ENCODE data around the gene ADCK1.
"Not testable (repeated sequence)": the region's sequence is repeated elsewhere in the genome, so short reads cannot be mapped to it uniquely, and the experiment has no call there.

ADCK1 gene

GRCh38 chr14:77885367-77885766, 85.5 kb downstream of the ADCK1 start:
- in situ Hi-C loops (cut with HindIII; ENCODE audit: low sequenced_read_pairs) = no loop called here

GRCh38 chr14:77886010-77886409, 86.1 kb downstream of the ADCK1 start:
- no peak for TF ChIP-seq CTCF (IDR thresholded peaks at IDR 0.05; ENCODE audit: low read depth, low read length, missing control alignments)
- H3K4me3 ChIP-seq (ENCODE audit: low read depth, low read length) = no peak overlapping the region
- in situ Hi-C loops (cut with HindIII; ENCODE audit: low sequenced_read_pairs) = no loop called here
- DNase-seq (ENCODE audit: low read depth) = no peak

More at GRCh38 chr14:77885367-77885766, 85.5 kb downstream of the ADCK1 start:
- no peak for DNase-seq (ENCODE audit: low read depth)
- no peak for TF ChIP-seq CTCF (IDR thresholded peaks at IDR 0.05; ENCODE audit: low read depth, low read length, missing control alignments)
- H3K4me3 ChIP-seq (ENCODE audit: low read depth, low read length) = no peak overlapping the region

- DNase-seq (ENCODE audit: low read depth); in situ Hi-C loops (cut with HindIII; ENCODE audit: low sequenced_read_pairs): not testable (repeated sequence)
These were observed 89.0 kb downstream of the ADCK1 start for GRCh38 chr14:77888903-77889302.

GRCh38 chr14:77889971-77890442, 90.1 kb downstream of the ADCK1 start:
- in situ Hi-C loops (cut with HindIII; ENCODE audit: low sequenced_read_pairs) = no loop called here
- H3K4me3 ChIP-seq (ENCODE audit: low read depth, low read length) = no peak overlapping the region
- peak; percentile 62 for DNase-seq (ENCODE audit: low read depth)
- TF ChIP-seq CTCF (IDR thresholded peaks at IDR 0.05; ENCODE audit: low read depth, low read length, missing control alignments) = no peak

More at GRCh38 chr14:77888903-77889302, 89.0 kb downstream of the ADCK1 start:
- H3K4me3 ChIP-seq (ENCODE audit: low read depth, low read length) = not testable (repeated sequence)

GRCh38 chr14:77890873-77891272, 91.0 kb downstream of the ADCK1 start:
- no peak overlapping the region for H3K4me3 ChIP-seq (ENCODE audit: low read depth, low read length)
- no peak for DNase-seq (ENCODE audit: low read depth)
- TF ChIP-seq CTCF (IDR thresholded peaks at IDR 0.05; ENCODE audit: low read depth, low read length, missing control alignments) = no peak
- in situ Hi-C loops (cut with HindIII; ENCODE audit: low sequenced_read_pairs) = no loop called here

GRCh38 chr14:77892381-77892871, 92.5 kb downstream of the ADCK1 start:
- in situ Hi-C loops (cut with HindIII; ENCODE audit: low sequenced_read_pairs) = no loop called here
- H3K4me3 ChIP-seq (ENCODE audit: low read depth, low read length) = no peak overlapping the region
- no peak for TF ChIP-seq CTCF (IDR thresholded peaks at IDR 0.05; ENCODE audit: low read depth, low read length, missing control alignments)
- no peak for DNase-seq (ENCODE audit: low read depth)

- H3K4me3 ChIP-seq (ENCODE audit: low read depth, low read length) = no peak overlapping the region
- TF ChIP-seq CTCF (IDR thresholded peaks at IDR 0.05; ENCODE audit: low read depth, low read length, missing control alignments) = no peak
- no peak for DNase-seq (ENCODE audit: low read depth)
- in situ Hi-C loops (cut with HindIII; ENCODE audit: low sequenced_read_pairs) = no loop called here
These were observed 93.1 kb downstream of the ADCK1 start for GRCh38 chr14:77892890-77893484.
